ENCODE measurements around the gene MKLN1.
"Not testable (repeated sequence)": the region's sequence is repeated elsewhere in the genome, so short reads cannot be mapped to it uniquely, and the experiment has no call there.

GRCh38 chr7:131332729-131333128 is 5.1 kb downstream of the MKLN1 start:
- not testable (repeated sequence) for TF ChIP-seq POLR2A (IDR thresholded peaks at IDR 0.05; ENCODE audit: low read depth, low read length); CTCF (IDR thresholded peaks at IDR 0.05 in 2 of 3, conservative IDR thresholded peaks at IDR 0.05 in 1 of 3; ENCODE audit: control insufficient read depth in 2 of 3, extremely low read depth in 1 of 3, insufficient read depth in 1 of 3, low read depth in 3 of 3, low read length in 3 of 3); EZH2 (IDR thresholded peaks at IDR 0.05; ENCODE audit: borderline replicate concordance, control insufficient read depth, low read depth, low read length); POLR2AphosphoS5 (IDR thresholded peaks at IDR 0.05; ENCODE audit: low read length); EP300 (IDR thresholded peaks at IDR 0.05; ENCODE audit: borderline replicate concordance in 1 of 2, control insufficient read depth in 1 of 2, low read depth in 2 of 2, low read length in 2 of 2); ATF3 (IDR thresholded peaks at IDR 0.05; ENCODE audit: borderline replicate concordance, extremely low read depth, low read depth, low read length); TAF1 (IDR thresholded peaks at IDR 0.05; ENCODE audit: borderline replicate concordance, low read depth, low read length); NFYB (IDR thresholded peaks at IDR 0.05; ENCODE audit: insufficient read depth, low read depth, low read length); SRF (IDR thresholded peaks at IDR 0.05; ENCODE audit: low read depth in 2 of 2, low read length in 2 of 2); CREM (IDR thresholded peaks at IDR 0.05; ENCODE audit: low read depth); RFX5 (IDR thresholded peaks at IDR 0.05; ENCODE audit: low read depth, low read length)

Measured in GM12878 (cell line).